ENCODE measurements around the gene BAHCC1.

GRCh38 chr17:81437191-81437651 is 42.0 kb downstream of the BAHCC1 start:
- TF ChIP-seq EZH2 (IDR thresholded peaks at IDR 0.05; ENCODE audit: low read length, missing control alignments) = no peak
- TF ChIP-seq, protein P1, sequence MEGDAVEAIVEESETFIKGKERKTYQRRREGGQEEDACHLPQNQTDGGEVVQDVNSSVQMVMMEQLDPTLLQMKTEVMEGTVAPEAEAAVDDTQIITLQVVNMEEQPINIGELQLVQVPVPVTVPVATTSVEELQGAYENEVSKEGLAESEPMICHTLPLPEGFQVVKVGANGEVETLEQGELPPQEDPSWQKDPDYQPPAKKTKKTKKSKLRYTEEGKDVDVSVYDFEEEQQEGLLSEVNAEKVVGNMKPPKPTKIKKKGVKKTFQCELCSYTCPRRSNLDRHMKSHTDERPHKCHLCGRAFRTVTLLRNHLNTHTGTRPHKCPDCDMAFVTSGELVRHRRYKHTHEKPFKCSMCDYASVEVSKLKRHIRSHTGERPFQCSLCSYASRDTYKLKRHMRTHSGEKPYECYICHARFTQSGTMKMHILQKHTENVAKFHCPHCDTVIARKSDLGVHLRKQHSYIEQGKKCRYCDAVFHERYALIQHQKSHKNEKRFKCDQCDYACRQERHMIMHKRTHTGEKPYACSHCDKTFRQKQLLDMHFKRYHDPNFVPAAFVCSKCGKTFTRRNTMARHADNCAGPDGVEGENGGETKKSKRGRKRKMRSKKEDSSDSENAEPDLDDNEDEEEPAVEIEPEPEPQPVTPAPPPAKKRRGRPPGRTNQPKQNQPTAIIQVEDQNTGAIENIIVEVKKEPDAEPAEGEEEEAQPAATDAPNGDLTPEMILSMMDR (conservative IDR thresholded peaks at IDR 0.05 in 1 of 2, IDR thresholded peaks at IDR 0.05 in 1 of 2; ENCODE audit: low read depth in 1 of 2, low read length in 2 of 2) = no peak
